Stimulated activated CD4-positive, alpha-beta T cell treated with anti-CD3 and anti-CD28 coated beads, Interleukin-12 subunit alpha, Interleukin-12 subunit beta, amount 100 ng/mL, for 4 hours (primary cell): ENCODE data around the gene TCERG1L.
"Not testable (repeated sequence)": the region's sequence is repeated elsewhere in the genome, so short reads cannot be mapped to it uniquely, and the experiment has no call there.

Experiments used
- DNase-seq: peaks from one replicate; pipeline ENCODE4 v3.0.0-alpha.2; 2020

Gene TCERG1L

GRCh38 chr10:131141207-131141606 is 170.3 kb downstream of the TCERG1L start:
- DNase-seq: no peak

GRCh38 chr10:131140606-131141005 is 170.9 kb downstream of the TCERG1L start:
- no peak for DNase-seq

- no peak for DNase-seq
Observed at GRCh38 chr10:131137223-131137622, 174.3 kb downstream of the TCERG1L start.

- not testable (repeated sequence) for DNase-seq
Observed at GRCh38 chr10:131136336-131136735, 175.2 kb downstream of the TCERG1L start.

- DNase-seq: no peak
Observed at GRCh38 chr10:131135716-131136115, 175.8 kb downstream of the TCERG1L start.

GRCh38 chr10:131134651-131135050 is 176.9 kb downstream of the TCERG1L start:
- no peak for DNase-seq

- DNase-seq: no peak
Observed at GRCh38 chr10:131134001-131134576, 177.4 kb downstream of the TCERG1L start.

- no peak for DNase-seq
Observed at GRCh38 chr10:131132681-131133080, 178.8 kb downstream of the TCERG1L start.

GRCh38 chr10:131131726-131132591 is 179.6 kb downstream of the TCERG1L start:
- no peak for DNase-seq

- no peak for DNase-seq
Observed at GRCh38 chr10:131130025-131130424, 181.5 kb downstream of the TCERG1L start.

- no peak for DNase-seq
Observed at GRCh38 chr10:131129544-131129943, 182.0 kb downstream of the TCERG1L start.

- DNase-seq: no peak
Observed at GRCh38 chr10:131128731-131129130, 182.8 kb downstream of the TCERG1L start.

- no peak for DNase-seq
Observed at GRCh38 chr10:131127610-131128009, 183.9 kb downstream of the TCERG1L start.

GRCh38 chr10:131127138-131127589 is 184.4 kb downstream of the TCERG1L start:
- no peak for DNase-seq

GRCh38 chr10:131126321-131127137 is 185.0 kb downstream of the TCERG1L start:
- no peak for DNase-seq

GRCh38 chr10:131125511-131126225 is 185.9 kb downstream of the TCERG1L start:
- DNase-seq: no peak

GRCh38 chr10:131124945-131125344 is 186.6 kb downstream of the TCERG1L start:
- DNase-seq: no peak

GRCh38 chr10:131123496-131123895 is 188.0 kb downstream of the TCERG1L start:
- DNase-seq: no peak

GRCh38 chr10:131121511-131122035 is 189.9 kb downstream of the TCERG1L start:
- no peak for DNase-seq

- no peak for DNase-seq
Observed at GRCh38 chr10:131119626-131120355, 191.7 kb downstream of the TCERG1L start.

GRCh38 chr10:131117416-131118212 is 193.9 kb downstream of the TCERG1L start:
- DNase-seq: no peak
